ENCODE measurements around the gene ARAP2.
A peak's percentile ranks its signal among the peaks of the same experiment; 100 is the strongest.
"Not testable (repeated sequence)": the region's sequence is repeated elsewhere in the genome, so short reads cannot be mapped to it uniquely, and the experiment has no call there.

Gene ARAP2

DNA sequence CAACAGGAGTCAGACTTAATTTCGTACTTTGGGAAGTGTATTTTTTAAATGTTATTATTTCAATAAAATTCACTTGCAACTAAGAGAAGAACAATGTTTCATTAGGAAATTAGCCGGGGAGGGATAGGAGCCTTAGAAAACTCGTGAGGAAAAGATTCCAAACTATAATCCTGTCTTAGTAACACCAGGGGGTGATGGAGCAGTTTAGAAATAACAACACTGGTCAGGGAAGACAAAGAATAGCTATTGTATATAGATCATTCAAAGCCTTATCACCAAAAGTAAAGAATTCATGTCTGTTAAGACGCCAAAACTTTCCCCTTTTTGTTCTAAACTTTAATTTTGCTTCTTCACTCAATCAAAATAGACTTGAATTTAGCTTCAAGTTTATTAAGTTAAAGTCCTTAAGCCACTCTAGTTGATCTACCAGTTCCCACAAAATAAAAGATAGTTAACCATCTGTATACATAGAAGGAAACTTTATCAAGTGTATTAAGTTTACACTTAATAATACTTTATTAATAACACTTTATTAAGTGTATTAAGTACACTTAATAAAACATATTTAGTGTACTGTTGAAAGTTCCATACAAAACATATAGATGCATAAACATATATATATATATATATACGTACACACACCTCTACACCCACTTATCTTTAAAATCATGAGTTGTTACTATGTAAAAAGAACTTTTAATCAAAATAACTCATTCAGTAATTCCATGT lies 60.5 kb downstream of the ARAP2 start:
- DNase-seq: no peak

DNA sequence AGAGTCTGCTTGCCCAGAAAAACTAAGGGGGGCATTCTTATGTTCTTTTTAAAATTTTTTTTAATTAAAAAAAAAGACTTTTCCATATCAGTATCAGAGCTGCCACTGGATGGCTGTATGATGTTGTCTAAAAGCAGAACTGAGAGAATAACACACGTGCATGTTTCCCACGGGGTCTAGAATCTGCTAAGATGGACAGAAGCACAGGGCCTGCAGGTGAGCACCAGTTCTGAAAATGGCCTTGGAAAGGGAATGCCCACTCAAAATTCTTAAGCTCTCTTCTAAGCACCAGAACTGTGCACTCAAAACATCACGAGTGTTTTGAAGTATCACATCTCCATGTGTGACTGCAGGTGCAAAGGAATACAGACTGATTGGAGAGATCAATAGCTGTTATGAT lies 61.1 kb downstream of the ARAP2 start:
- DNase-seq: no peak

GRCh38 chr4:36182315-36182714 lies 62.0 kb downstream of the ARAP2 start:
- DNase-seq: not testable (repeated sequence)

DNA sequence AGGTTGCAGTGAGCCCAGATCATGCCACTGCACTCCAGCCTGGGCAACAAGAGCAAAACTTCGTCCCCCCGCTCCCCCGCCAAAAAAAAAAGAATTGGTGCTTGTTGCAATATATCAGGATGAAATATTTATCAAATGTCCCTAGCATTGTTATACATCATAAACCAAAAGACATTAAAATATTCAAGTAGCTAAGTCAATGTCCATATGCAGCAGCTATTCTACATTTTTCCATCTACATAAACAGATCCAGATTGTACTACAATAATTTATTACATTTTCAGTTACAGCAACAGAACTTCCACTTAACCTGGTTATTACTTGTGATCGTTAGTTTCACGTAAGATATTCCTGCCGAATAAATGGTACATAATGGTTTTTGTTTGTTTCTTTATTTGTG lies 64.1 kb downstream of the ARAP2 start:
- DNase-seq: no peak

GRCh38 chr4:36178484-36178883 lies 65.8 kb downstream of the ARAP2 start:
- DNase-seq: no peak

DNA sequence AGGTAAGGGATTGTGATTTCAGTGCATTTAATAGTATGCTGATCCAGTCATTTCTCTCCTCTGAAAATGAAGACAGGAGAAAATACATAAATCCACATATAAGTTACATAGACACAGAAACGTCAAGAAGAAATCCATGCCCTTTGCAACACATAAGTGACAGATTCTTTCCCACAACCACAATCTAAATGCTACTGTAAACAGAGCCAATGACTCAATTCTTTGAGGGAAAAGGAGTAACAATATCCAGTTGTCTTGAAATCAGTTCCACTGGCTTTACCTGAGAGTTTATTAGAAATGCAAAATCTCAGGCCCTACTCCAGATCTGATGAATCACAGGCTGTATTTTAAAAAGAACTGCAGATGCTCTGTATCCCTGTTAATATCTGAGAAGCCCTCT lies 66.4 kb downstream of the ARAP2 start:
- no peak for DNase-seq

- no peak for DNase-seq
Observed at GRCh38 chr4:36174570-36174969, 69.7 kb downstream of the ARAP2 start.

DNA sequence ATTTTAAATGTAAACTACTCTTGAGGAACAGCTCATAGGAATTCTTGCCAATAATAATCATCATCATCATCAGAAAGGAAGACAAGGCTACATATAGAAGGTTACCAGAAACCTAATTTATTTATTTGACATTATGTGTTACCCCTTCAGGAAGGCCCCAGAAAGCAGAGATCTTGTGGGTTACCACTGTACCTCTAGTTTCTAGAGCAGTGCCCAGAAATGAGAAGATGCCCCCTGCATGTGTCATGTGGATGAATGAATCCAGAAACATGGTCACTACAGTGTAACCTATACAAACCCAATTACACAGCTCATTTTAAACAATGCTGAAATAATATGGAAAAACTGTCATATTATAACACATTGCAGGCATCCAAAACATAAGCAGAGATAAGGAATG lies 70.4 kb downstream of the ARAP2 start:
- no peak for DNase-seq

DNA sequence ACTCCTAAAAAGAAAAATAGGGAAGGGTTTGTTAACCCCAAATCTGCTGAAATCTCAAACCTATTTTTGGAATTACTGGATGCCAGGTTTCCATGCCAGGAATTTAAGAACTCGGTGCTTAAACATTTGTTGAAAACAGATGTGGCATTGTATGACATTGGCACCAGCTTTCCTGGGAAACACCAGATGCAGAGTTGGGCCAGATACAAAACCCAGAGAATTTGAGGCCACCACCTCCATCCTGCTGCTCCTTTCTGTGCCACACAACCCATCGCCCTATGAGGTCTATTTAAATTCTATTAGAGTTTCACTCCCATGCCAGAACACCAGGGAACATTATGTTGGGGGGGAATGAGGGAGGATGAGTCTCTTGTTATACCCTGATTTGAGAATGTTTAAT lies 71.7 kb downstream of the ARAP2 start:
- DNase-seq: peak in 15 of 51 donors; percentile 2 to 35 (median 18)

GRCh38 chr4:36168127-36168878 lies 76.0 kb downstream of the ARAP2 start:
- DNase-seq: no peak

DNA sequence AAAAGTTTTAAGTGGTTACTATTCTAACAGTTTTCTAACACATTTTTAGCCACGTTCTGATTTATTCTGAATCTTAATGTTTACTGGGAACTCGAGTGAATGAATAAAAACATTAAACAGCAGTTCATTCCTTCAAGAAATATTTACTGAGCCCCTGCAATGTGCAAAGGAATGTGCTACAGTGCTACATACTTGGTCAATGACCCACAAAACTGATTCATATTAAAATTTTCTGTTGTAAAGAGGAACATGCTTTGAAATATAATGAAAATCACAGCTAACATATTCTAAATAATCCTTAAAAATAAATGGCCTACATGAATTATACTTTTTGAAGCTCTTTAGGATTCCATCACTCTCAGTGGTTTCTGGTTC lies 78.7 kb downstream of the ARAP2 start:
- no peak for DNase-seq

GRCh38 chr4:36164900-36165630 lies 79.2 kb downstream of the ARAP2 start:
- peak in 2 of 51 donors; percentile 11 to 24 for DNase-seq

DNA sequence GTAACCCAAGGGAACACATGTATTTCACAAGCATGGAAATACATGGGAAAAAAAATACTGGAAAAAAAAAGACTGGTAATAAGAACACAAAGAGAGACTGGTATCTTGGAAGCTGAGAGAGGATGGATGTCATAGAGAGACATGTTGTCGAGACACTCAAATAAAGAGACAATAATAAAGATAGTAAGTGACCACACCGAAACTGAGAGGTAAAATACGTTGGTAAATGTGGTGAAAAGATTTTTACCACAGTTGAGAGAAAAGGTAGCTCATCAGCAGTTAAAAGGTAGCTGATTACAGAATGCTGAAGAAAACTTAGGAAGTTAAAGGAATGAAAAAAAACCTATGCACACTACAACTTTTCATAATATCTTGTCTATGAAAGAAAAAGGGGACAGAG lies 81.1 kb downstream of the ARAP2 start:
- no peak for DNase-seq

DNA sequence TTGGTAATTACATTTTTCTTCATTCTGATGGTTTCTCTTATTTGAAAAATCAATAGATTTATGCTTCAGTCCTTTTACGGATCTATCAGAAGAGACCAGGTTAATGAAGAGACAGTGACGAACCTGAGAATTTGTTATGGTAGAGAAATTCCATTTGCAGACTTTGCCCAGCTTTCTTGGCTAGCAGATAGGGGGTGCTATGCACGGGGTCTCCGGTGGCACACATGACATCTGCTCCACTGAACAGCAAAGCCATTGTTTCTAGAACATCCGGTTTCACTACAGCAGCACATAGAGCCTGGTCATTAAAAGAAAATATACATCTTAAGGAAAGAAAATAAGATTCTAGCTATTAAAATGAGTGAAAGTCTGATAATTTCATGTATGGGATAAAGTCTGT lies 85.1 kb downstream of the ARAP2 start:
- DNase-seq: peak in 2 of 51 donors; percentile 6 to 15

- no peak for DNase-seq
Observed at GRCh38 chr4:36152735-36153134, 91.6 kb downstream of the ARAP2 start.

DNA sequence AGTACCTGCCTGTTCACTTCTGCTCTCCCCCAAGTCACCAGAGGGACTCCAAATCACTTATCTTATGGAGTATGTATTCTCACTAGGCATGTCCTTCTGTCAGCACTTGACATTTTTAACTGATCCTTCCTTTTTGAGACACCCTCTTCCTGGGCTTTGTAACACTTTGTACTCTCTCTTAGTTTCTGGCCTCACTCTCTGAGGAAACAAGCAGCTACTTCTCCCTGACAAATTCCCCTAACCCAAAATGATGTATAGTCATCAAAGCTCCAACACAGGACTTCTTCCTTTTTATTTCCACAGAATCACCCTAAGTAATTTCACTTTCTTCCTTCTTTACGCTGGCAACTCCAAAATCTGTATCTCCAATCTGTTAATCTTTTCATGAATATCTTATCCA lies 101.8 kb downstream of the ARAP2 start:
- DNase-seq: no peak

- DNase-seq: no peak
Observed at GRCh38 chr4:36141186-36141585, 103.1 kb downstream of the ARAP2 start.

GRCh38 chr4:36140421-36140820 lies 103.9 kb downstream of the ARAP2 start:
- DNase-seq: no peak

DNA sequence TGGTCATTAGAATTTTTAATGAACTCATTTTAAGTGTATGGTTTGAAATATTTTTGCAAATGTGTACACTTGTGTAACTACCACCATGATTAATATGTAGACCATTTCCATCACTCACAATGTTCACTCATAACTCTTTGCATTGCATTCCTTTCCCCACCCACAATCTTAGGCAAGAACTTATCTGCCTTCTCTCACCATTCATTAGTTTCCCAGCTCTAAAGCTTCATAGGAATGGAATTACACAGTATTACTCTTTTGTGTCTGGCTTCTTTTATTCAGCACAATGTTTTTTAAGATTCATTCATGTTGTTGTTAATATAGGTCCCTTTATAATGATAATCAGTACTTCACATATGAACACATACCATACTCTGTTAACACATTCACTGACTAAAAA lies 106.1 kb downstream of the ARAP2 start:
- DNase-seq: no peak

- DNase-seq: no peak
Observed at GRCh38 chr4:36137336-36137735, 107.0 kb downstream of the ARAP2 start.

DNA sequence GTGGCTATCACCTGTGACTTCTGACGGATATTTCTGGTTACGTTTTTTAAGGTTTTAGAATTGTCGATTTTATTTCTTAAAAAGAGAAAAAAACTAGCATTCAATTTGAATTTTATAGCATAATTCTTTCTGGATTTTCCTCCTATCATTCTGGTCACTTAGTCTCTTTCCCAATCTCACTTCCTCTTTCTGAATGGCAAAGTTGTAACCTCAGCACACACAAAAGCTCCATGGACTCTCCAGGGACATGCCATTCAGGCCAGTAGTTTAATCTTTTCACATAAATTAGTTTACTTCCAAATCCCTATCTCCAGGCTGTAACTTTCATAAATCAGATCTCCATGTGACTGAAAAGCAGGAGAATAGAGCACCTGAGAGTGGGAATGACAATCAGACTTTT lies 110.7 kb downstream of the ARAP2 start:
- no peak for DNase-seq

DNA sequence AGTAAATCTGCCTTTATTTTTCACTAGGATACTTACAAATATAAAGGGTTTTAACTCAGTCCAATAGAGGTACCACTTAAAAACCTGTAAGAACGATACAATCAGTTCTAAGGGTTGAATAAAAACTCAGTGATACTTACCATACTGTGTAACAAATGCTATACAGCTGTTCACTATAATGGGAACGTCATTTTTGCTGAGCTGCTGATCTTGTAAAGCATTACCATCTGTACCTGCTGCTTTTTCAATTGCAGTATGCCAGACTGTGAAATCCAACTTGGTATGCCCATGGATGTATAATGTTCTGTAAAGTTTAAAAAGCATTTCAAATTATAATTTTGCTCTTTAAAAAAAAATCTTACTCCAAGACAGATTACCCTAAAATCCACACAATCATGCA lies 111.2 kb downstream of the ARAP2 start:
- DNase-seq: no peak

DNA sequence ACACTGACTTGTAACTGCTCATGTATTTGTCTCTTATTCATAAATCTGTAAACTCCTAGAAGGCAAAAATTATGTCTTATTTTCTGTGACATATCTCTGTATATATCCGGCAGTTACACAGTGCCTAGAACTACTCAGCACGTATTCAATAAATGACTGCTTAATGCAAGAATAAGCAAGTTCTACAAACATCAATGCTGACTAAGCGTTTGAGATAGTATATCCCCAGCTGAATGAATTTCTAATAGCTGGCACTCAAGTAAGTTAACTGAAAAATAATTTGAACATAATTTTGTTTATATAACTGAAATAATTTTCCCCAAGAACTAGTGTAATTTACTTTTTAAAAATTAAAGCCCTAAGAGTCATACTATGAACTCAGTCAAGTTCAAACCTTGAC lies 113.7 kb downstream of the ARAP2 start:
- no peak for DNase-seq

Measured in hypothalamus (tissue), 51 donors.